ENCODE results near the gene PLCL1.

- TF ChIP-seq FOSL1 (IDR thresholded peaks at IDR 0.05; ENCODE audit: low read depth) (no peak), POLR2A (IDR thresholded peaks at IDR 0.05; ENCODE audit: borderline replicate concordance, extremely low read depth, insufficient read depth, insufficient read length) (no peak), CTCF (IDR thresholded peaks at IDR 0.05 in 2 of 3, conservative IDR thresholded peaks at IDR 0.05 in 1 of 3; ENCODE audit: borderline replicate concordance in 1 of 3, insufficient read depth in 1 of 3, low read depth in 2 of 3, low read length in 2 of 3) (no peak), ZNF274 (IDR thresholded peaks at IDR 0.05; ENCODE audit: low read depth, low read length) (no peak)
These were observed 297.3 kb downstream of the PLCL1 start for GRCh38 chr2:198101688-198102087.

Measured in HCT116 (cell line).